HepG2 (cell line): ENCODE data around the gene PIK3IP1. TPM values are rescaled to one million over a fixed set of nuclear protein-coding genes. Genes with fewer than 3 reads are reported as not detected.
"Not testable (repeated sequence)": the region's sequence is repeated elsewhere in the genome, so short reads cannot be mapped to it uniquely, and the experiment has no call there.

Experiments
- ATAC-seq: fragments of 200-7000 bp; cut with Tn5 transposase; 3 replicates; pipeline ENCODE4 v1.9.1; 2020; ENCODE audit warnings: mild to moderate bottlenecking, moderate library complexity
- BruUV-seq: library from RNA; stranded (reverse); fragments of 400-500 nt; replicated peaks from 2 replicates; lab custom pipeline; 2021; lab: Mats Ljungman, UMichigan
- CTCF ChIA-PET: fragments of 300-600 bp; formaldehyde crosslinking; extraction: SDS; loops from one replicate; lab custom pipeline; 2021; ENCODE audit warnings: low total read pairs, inconsistent platforms, low intra/inter-chr PET ratio; lab: Yijun Ruan, JAX
- POLR2A ChIA-PET: fragments of 350-600 bp; sonication (Branson Sonifier 250); formaldehyde crosslinking; loops from one replicate; lab custom pipeline; 2020; ENCODE audit warnings: antibody characterized with exemption, inconsistent platforms; lab: Yijun Ruan, JAX
- DNase-seq: peaks from one replicate; pipeline ENCODE4 v3.0.0-alpha.2; 2015; ENCODE audit warnings: low spot score
- FAIRE-seq: peaks from 3 replicates; lab custom pipeline; 2011; peaks lifted over from hg19 to GRCh38; lab: Jason Lieb, UNC
- H2AFZ ChIP-seq: one replicate; pipeline ENCODE4 v1.6.1; 2011; ENCODE audit warnings: low read length, inconsistent platforms
- H3K27ac ChIP-seq: fragments of 300-600 bp; 3 replicates; pipeline ENCODE4 v1.8.0; 2011; ENCODE audit warnings: mixed run types, mild to moderate bottlenecking, mixed read lengths, low read length, inconsistent platforms; ENCODE audit not compliant: insufficient read depth; ENCODE audit errors: extremely low read length
- H3K27me3 ChIP-seq, 2 experiments: fragments of 200-600 bp in 1 of 2; 2 replicates in 1 of 2; 3 replicates in 1 of 2; pipeline versions ENCODE4 v1.6.0 to v1.8.0; 2011; ENCODE audit warnings: low read length in 2 of 2, mild to moderate bottlenecking in 2 of 2, moderate library complexity in 2 of 2, inconsistent platforms in 1 of 2; ENCODE audit not compliant: insufficient read depth in 2 of 2, control insufficient read depth in 1 of 2
- H3K36me3 ChIP-seq, 2 experiments: fragments of 200-600 bp in 1 of 2; replicated peaks in 1 of 2; 2 replicates in 1 of 2; 3 replicates in 1 of 2; pipeline versions ENCODE4 v1.5.1 to v1.8.0; 2011; ENCODE audit warnings: low read length in 2 of 2, inconsistent platforms in 1 of 2; ENCODE audit not compliant: insufficient read depth in 2 of 2, control insufficient read depth in 1 of 2
- H3K4me1 ChIP-seq: 2 replicates; pipeline ENCODE4 v1.5.1; 2012; ENCODE audit warnings: low read length, inconsistent platforms; ENCODE audit not compliant: insufficient read depth
- H3K4me2 ChIP-seq: 2 replicates; pipeline ENCODE4 v1.6.0; 2011; ENCODE audit warnings: low read depth, low read length, inconsistent platforms
- H3K4me3 ChIP-seq, 3 experiments: fragments of 200-600 bp in 1 of 3; sonication (generic), shearing (Covaris generic) in 1 of 3; replicated peaks in 1 of 3; 2 replicates each; pipeline ENCODE4 v1.5.1; 2011 to 2016; ENCODE audit warnings: low read length in 3 of 3, inconsistent platforms in 2 of 3, low read depth in 2 of 3, mild to moderate bottlenecking in 2 of 3, control low read depth in 1 of 3, mixed read lengths in 1 of 3; ENCODE audit not compliant: insufficient read depth in 1 of 3
- H3K79me2 ChIP-seq: one replicate; pipeline ENCODE4 v1.6.1; 2011; ENCODE audit warnings: low read length, inconsistent platforms; ENCODE audit not compliant: insufficient read depth
- H3K9ac ChIP-seq: 2 replicates; pipeline ENCODE4 v1.6.0; 2011; ENCODE audit warnings: mild to moderate bottlenecking, low read depth, low read length, inconsistent platforms; ENCODE audit not compliant: insufficient read depth
- H3K9me3 ChIP-seq: 2 replicates; pipeline ENCODE4 v1.5.1; 2012; ENCODE audit warnings: mild to moderate bottlenecking, low read length
- H4K20me1 ChIP-seq: 2 replicates; pipeline ENCODE4 v1.6.0; 2011; ENCODE audit warnings: inconsistent platforms, mild to moderate bottlenecking, low read length, moderate library complexity; ENCODE audit not compliant: insufficient read depth
- SOX5 ChIP-seq: IDR thresholded peaks from 2 replicates; pipeline ENCODE4 v1.6.1; 2016; ENCODE audit warnings: borderline replicate concordance
- ZNF383 ChIP-seq: sonication (generic); formaldehyde crosslinking; IDR thresholded peaks from 2 replicates; pipeline ENCODE4 v1.4.0; 2020; ENCODE audit warnings: missing genetic modification reagents, mild to moderate bottlenecking, borderline replicate concordance
- WGBS: methylation state at CpG from one replicate; pipeline ENCODE4 v1.1.6; 2017; ENCODE audit warnings: low lambda C conversion rate; 5-methylcytosine and 5-hydroxymethylcytosine counted together
- in situ Hi-C: cut with HindIII; loops from 2 replicates; pipeline ENCODE4 v1.10.0; 2017; ENCODE audit warnings: low pct_unique_long_range_greater_than_20kb; ENCODE audit not compliant: extremely low pct_ligation_motif_present
- intact Hi-C: fragments of 100-400 bp; cut with micrococcal nuclease; formaldehyde crosslinking; loops from one replicate; pipeline ENCODE4 v1.10.0; 2022; ENCODE audit not compliant: unreplicated experiment
- polyA plus RNA-seq, 8 experiments: library from polyadenylated mRNA; depleted of rRNA in 3 of 8; stranded (reverse) in 7 of 8; unstranded in 1 of 8; fragments of >200 nt; fragmentation: Illumina TruSeq in 4 of 8; extraction: Trizol in 4 of 8; gene quantifications; 2 replicates each; pipeline versions ENCODE4 v1.2.1 to v1.2.3, GENCODE V29; 2011 to 2016; ENCODE audit warnings: low read depth in 4 of 8, missing spikeins in 1 of 8, mixed read lengths in 1 of 8; ENCODE audit not compliant: insufficient read depth in 1 of 8
- total RNA-seq, 5 experiments: library from RNA; depleted of rRNA; stranded (reverse); fragments of >200 nt; fragmentation: Illumina TruSeq; extraction: Trizol; gene quantifications; 2 replicates each; pipeline ENCODE4 v1.2.3, GENCODE V29; 2016; ENCODE audit warnings: low read depth in 1 of 5

Gene PIK3IP1
- total and polyA plus RNA-seq, 2 of the 13 experiments (the other 11 are each of a cell fraction or from before 2014, with no cell fraction given): 1.3 to 2.5 TPM

DNA sequence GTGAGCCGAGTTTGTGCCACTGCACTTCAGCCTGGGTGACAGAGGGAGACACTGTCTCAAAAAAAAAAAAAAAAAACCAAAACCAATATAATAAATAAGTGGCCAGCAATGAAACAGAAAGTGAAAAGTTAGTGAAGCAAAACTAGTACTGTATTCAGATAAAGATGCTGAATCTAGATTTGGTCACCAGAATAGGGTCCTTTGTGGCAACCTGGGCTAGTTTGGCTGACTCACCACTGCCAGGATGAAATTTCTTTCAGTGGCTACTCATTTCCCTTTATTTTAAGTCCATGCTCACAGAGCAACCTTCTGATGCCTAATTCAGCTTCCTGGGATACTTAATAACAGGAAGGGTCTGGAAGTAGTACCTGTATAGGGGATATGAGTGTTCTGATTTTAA, 54.2 kb downstream of the PIK3IP1 start:
- POLR2A ChIA-PET: no interaction called here
- 100% methylated on average over 1 of the region's 1 CpG for WGBS
- H3K4me1 ChIP-seq: peaks cover 26% of the 10 kb centered on the region
- H3K36me3 ChIP-seq: peaks cover 22 to 67% of the 10 kb centered on the region in 2 experiments
- BruUV-seq: no TSS peak
- no peak overlapping the region for H3K27ac ChIP-seq
- no peak overlapping the region for H3K4me3 ChIP-seq
- no peak overlapping the region for H2AFZ ChIP-seq
- intact Hi-C loops: no loop called here
- in situ Hi-C loops: no loop called here
- H3K27me3 ChIP-seq: no peaks in the 10 kb centered on the region
- CTCF ChIA-PET: no interaction called here
- peaks cover 22% of the 10 kb centered on the region; the same call in 1 of the 2 replicates for H4K20me1 ChIP-seq
- no peaks in the 10 kb centered on the region for H3K9me3 ChIP-seq
- peaks cover 49% of the 10 kb centered on the region for H3K79me2 ChIP-seq
- H3K9ac ChIP-seq: no peak overlapping the region
- H3K4me2 ChIP-seq: no peak overlapping the region
- no peak for ATAC-seq
- no peak for TF ChIP-seq ZNF383 (CRISPR knock-in tag)
- TF ChIP-seq SOX5 (CRISPR knock-in tag): no peak
- TF ChIP-seq, all 625 proteins: peak for 0
- no peak for DNase-seq
- no peak for FAIRE-seq

DNA sequence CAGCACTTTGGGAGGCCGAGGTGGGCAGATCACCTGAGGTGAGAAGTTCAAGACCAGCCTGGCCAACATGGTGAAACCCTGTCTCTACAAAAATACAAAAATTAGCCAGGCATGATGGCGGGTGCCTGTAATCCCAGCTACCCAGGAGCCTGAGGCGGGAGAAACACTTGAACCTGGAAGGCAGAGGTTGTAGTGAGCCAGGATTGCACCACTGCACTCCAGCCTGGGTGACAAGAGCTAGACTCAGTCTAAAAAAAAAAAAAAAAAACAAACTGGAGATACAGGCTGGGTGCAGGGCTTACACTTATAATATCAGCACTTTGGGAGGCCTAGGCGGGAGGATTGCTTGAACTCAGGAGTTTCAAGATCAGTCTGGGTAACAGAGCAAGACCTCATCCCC, 56.2 kb downstream of the PIK3IP1 start:
- H3K9ac ChIP-seq, H3K4me3 ChIP-seq, POLR2A ChIA-PET, H2AFZ ChIP-seq, in situ Hi-C loops, H3K27me3 ChIP-seq, H3K9me3 ChIP-seq, H3K4me2 ChIP-seq, intact Hi-C loops, H3K27ac ChIP-seq, BruUV-seq, CTCF ChIA-PET, ATAC-seq, FAIRE-seq, DNase-seq: not testable (repeated sequence)
- peaks cover 22 to 67% of the 10 kb centered on the region in 2 experiments for H3K36me3 ChIP-seq
- 96% methylated on average over 4 of the region's 4 CpGs for WGBS
- H3K4me1 ChIP-seq: peaks cover 30% of the 10 kb centered on the region
- peaks cover 14% of the 10 kb centered on the region; the same call in 1 of the 2 replicates for H4K20me1 ChIP-seq
- peaks cover 51% of the 10 kb centered on the region for H3K79me2 ChIP-seq
